AG20443 (cell line): ENCODE data around the gene CHPF2.

Source experiments
- DNase-seq: peaks from one replicate; pipeline ENCODE4 v3.0.0; 2012; ENCODE audit warnings: low spot score, mixed read lengths

The CHPF2 gene

DNA sequence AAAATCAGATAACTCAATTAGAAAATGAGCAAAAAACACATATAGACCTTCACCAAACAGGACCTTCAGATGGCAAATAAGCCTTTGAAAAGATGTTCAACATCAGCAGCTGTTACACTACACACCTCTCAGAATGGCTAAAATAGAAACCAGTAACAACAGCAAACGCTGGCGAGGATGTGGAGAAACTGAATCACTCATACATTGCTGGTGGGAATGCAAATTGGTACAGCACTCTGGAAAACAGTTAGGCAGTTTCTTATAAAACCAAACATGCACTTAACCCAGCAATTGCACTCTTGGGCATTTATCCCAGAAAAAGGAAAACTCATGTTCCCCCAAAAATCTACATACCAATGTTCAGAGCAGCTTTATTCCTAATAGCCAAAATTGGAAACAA lies 53.9 kb downstream of the CHPF2 start:
- DNase-seq, result no peak
